MM.1S (cell line): ENCODE results near the gene SIGLEC5.

Experiments
- DNase-seq: peaks from one replicate; pipeline ENCODE4 v3.0.0-alpha.2; 2015
- H2AFZ ChIP-seq: fragments of 300-600 bp; sonication (generic); 2 replicates; pipeline ENCODE4 v1.6.0; 2016; ENCODE audit warnings: antibody characterized with exemption, low read length
- H3F3A ChIP-seq: fragments of 300-600 bp; sonication (generic); 2 replicates; pipeline ENCODE4 v1.6.1; 2016; ENCODE audit warnings: mild to moderate bottlenecking, antibody characterized with exemption, low read length, moderate library complexity, mixed read lengths; ENCODE audit not compliant: insufficient read depth
- H3K27ac ChIP-seq: fragments of 300-600 bp; sonication (generic); 2 replicates; pipeline ENCODE4 v1.5.1; 2016; ENCODE audit warnings: mild to moderate bottlenecking, low read length
- H3K27me3 ChIP-seq: fragments of 300-600 bp; sonication (generic); replicated peaks from 2 replicates; pipeline ENCODE4 v1.6.0; 2016; ENCODE audit warnings: low read length; ENCODE audit not compliant: insufficient read depth
- H3K36me3 ChIP-seq: fragments of 300-600 bp; sonication (generic); replicated peaks from 2 replicates; pipeline ENCODE4 v1.6.1; 2016; ENCODE audit warnings: mild to moderate bottlenecking, low read length, mixed read lengths; ENCODE audit not compliant: insufficient read depth
- H3K4me1 ChIP-seq: fragments of 300-600 bp; sonication (generic); 2 replicates; pipeline ENCODE4 v1.6.1; 2016; ENCODE audit warnings: low read length, mixed read lengths
- H3K4me2 ChIP-seq: fragments of 300-600 bp; sonication (generic); 2 replicates; pipeline ENCODE4 v1.6.0; 2016; ENCODE audit warnings: low read depth, low read length
- H3K4me3 ChIP-seq: fragments of 300-600 bp; sonication (generic); 2 replicates; pipeline ENCODE4 v1.5.1; 2016; ENCODE audit warnings: low read length, mixed read lengths
- H3K79me2 ChIP-seq: fragments of 300-600 bp; sonication (generic); 2 replicates; pipeline ENCODE4 v1.6.1; 2016; ENCODE audit warnings: mixed run types, low read length, mixed read lengths
- H3K9ac ChIP-seq: fragments of 300-600 bp; sonication (generic); 2 replicates; pipeline ENCODE4 v1.6.1; 2016; ENCODE audit warnings: low read length, mixed read lengths
- H3K9me2 ChIP-seq: fragments of 300-600 bp; sonication (generic); replicated peaks from 2 replicates; pipeline ENCODE4 v1.6.1; 2016; ENCODE audit warnings: mild to moderate bottlenecking, low read length, mixed read lengths; ENCODE audit not compliant: insufficient read depth
- H3K9me3 ChIP-seq: fragments of 300-600 bp; sonication (generic); replicated peaks from 2 replicates; pipeline ENCODE4 v1.6.1; 2016; ENCODE audit warnings: mild to moderate bottlenecking, low read length, mixed read lengths; ENCODE audit not compliant: insufficient read depth
- H4K20me1 ChIP-seq: fragments of 300-600 bp; sonication (generic); 2 replicates; pipeline ENCODE4 v1.6.1; 2016; ENCODE audit warnings: mild to moderate bottlenecking, low read length, moderate library complexity, mixed read lengths; ENCODE audit not compliant: insufficient read depth
- CTCF ChIP-seq: fragments of 300-600 bp; sonication (generic); IDR thresholded peaks from 2 replicates; pipeline ENCODE4 v1.5.1; 2016; ENCODE audit warnings: antibody characterized with exemption, low read length, mixed read lengths
- EZH2 ChIP-seq: fragments of 300-600 bp; sonication (generic); optimal IDR thresholded peaks from 2 replicates; pipeline ENCODE3; 2017; ENCODE audit warnings: low read depth, mild to moderate bottlenecking, antibody characterized with exemption, low read length, mixed read lengths
- EZH2phosphoT487 ChIP-seq: fragments of 300-600 bp; sonication (generic); IDR thresholded peaks from 2 replicates; pipeline ENCODE4 v1.6.1; 2018; ENCODE audit warnings: antibody characterized with exemption, low read length

Gene SIGLEC5

DNA sequence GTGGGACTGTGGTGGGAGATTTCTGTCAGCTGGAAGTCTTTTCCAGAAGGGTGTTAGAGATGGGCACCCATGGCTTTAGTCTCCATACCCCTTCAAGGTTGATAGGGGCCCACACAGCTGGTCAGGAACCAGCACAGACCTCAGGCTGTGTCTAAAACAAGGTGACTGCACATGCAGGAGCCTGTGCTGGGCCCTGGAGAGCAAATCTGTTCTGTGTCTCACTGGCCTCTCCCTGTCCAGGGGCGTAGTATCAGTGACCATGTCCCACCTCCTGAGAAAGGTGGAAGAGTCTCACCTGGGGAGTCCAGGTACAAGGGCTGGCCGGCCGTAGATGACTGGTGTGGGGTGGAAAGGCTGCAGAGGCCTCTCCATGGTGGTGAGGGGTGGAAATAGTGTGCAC is 39.8 kb downstream of the SIGLEC5 start:
- Histone ChIP-seq H3K27ac (no peak overlapping the region), H3K4me2 (no peak overlapping the region), H3K9me3 (no peaks in the 10 kb centered on the region), H4K20me1 (no peaks in the 10 kb centered on the region), H3K36me3 (no peaks in the 10 kb centered on the region), H3K79me2 (no peaks in the 10 kb centered on the region), H3K27me3 (no peaks in the 10 kb centered on the region), H3K9ac (no peak overlapping the region), H3K9me2 (no peaks in the 10 kb centered on the region), H3F3A (no peaks in the 10 kb centered on the region), H3K4me1 (no peaks in the 10 kb centered on the region), H3K4me3 (no peak overlapping the region), H2AFZ (no peak overlapping the region)
- TF ChIP-seq EZH2, result no peak
- no peak for TF ChIP-seq CTCF
- no peak for TF ChIP-seq EZH2phosphoT487
- no peak for DNase-seq

GRCh38 chr19:51589511-51589910 is 40.7 kb downstream of the SIGLEC5 start:
- Histone ChIP-seq H3K36me3 (no peaks in the 10 kb centered on the region), H3K9ac (no peak overlapping the region), H3K79me2 (no peaks in the 10 kb centered on the region), H3K9me3 (no peaks in the 10 kb centered on the region), H2AFZ (no peak overlapping the region), H3K27me3 (no peaks in the 10 kb centered on the region), H3K27ac (no peak overlapping the region), H3F3A (no peaks in the 10 kb centered on the region), H3K4me2 (no peak overlapping the region), H3K4me3 (no peak overlapping the region), H4K20me1 (no peaks in the 10 kb centered on the region), H3K9me2 (no peaks in the 10 kb centered on the region), H3K4me1 (no peaks in the 10 kb centered on the region)
- no peak for DNase-seq
- TF ChIP-seq EZH2phosphoT487, result no peak
- TF ChIP-seq CTCF, result no peak
- no peak for TF ChIP-seq EZH2

DNA sequence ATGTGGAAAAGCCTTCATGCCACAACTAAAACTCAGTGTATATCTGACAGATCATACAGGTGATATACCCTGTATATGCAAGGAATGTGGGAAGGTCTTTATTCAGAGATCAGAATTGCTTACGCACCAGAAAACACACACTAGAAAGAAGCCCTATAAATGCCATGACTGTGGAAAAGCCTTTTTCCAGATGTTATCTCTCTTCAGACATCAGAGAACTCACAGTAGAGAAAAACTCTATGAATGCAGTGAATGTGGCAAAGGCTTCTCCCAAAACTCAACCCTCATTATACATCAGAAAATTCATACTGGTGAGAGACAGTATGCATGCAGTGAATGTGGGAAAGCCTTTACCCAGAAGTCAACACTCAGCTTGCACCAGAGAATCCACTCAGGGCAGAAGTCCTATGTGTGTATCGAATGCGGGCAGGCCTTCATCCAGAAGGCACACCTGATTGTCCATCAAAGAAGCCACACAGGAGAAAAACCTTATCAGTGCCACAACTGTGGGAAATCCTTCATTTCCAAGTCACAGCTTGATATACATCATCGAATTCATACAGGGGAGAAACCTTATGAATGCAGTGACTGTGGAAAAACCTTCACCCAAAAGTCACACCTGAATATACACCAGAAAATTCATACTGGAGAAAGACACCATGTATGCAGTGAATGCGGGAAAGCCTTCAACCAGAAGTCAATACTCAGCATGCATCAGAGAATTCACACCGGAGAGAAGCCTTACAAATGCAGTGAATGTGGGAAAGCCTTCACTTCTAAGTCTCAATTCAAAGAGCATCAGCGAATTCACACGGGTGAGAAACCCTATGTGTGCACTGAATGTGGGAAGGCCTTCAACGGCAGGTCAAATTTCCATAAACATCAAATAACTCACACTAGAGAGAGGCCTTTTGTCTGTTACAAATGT is 42.7 kb downstream of the SIGLEC5 start:
- Histone ChIP-seq H3K4me3 (no peak overlapping the region), H3K9me2 (no peaks in the 10 kb centered on the region), H3F3A (no peaks in the 10 kb centered on the region), H3K27ac (no peak overlapping the region), H3K9ac (no peak overlapping the region), H4K20me1 (no peaks in the 10 kb centered on the region), H3K79me2 (no peaks in the 10 kb centered on the region), H2AFZ (no peak overlapping the region), H3K9me3 (no peaks in the 10 kb centered on the region), H3K4me2 (no peak overlapping the region), H3K36me3 (no peaks in the 10 kb centered on the region), H3K4me1 (no peaks in the 10 kb centered on the region), H3K27me3 (no peaks in the 10 kb centered on the region)
- TF ChIP-seq CTCF (no peak), EZH2 (no peak)
- no peak for DNase-seq
